D341Med (cell line): ENCODE data around the gene ERICH6.

Experiments
- DNase-seq: peaks from one replicate; pipeline ENCODE4 v3.0.0; 2012; ENCODE audit warnings: low spot score

Gene ERICH6

GRCh38 chr3:150613034-150613433 lies 90.7 kb downstream of the ERICH6 start:
- no peak for DNase-seq

- DNase-seq, result no peak
Measured at GRCh38 chr3:150612494-150612893, 91.2 kb downstream of the ERICH6 start.

- no peak for DNase-seq
Measured at GRCh38 chr3:150611666-150612065, 92.1 kb downstream of the ERICH6 start.

- no peak for DNase-seq
Measured at GRCh38 chr3:150610785-150611184, 92.9 kb downstream of the ERICH6 start.

- DNase-seq, result no peak
Measured at GRCh38 chr3:150609988-150610387, 93.7 kb downstream of the ERICH6 start.
